GM23338 (cell line): Measurements from ENCODE around the gene B3GAT2. TPM values are rescaled to one million over a fixed set of nuclear protein-coding genes. Genes with fewer than 3 reads are reported as not detected.

Experiments used
- ATAC-seq: fragments of 200-7000 bp; cut with Tn5 transposase; 3 replicates; pipeline ENCODE4 v1.9.1; 2020
- DNase-seq: peaks from one replicate; pipeline ENCODE4 v3.0.0-alpha.2; 2015; ENCODE audit warnings: low spot score
- H2AFZ ChIP-seq: fragments of 200-600 bp; sonication (generic); 2 replicates; pipeline ENCODE4 v1.8.0; 2016; ENCODE audit warnings: antibody characterized with exemption, mild to moderate bottlenecking, moderate library complexity
- H3F3A ChIP-seq: fragments of 200-600 bp; sonication (generic); replicated peaks from 2 replicates; pipeline ENCODE4 v1.8.0; 2017; ENCODE audit warnings: antibody characterized with exemption, mixed run types, low read depth
- H3K27ac ChIP-seq: fragments of 200-600 bp; sonication (generic); 2 replicates; pipeline ENCODE4 v1.6.1; 2016; ENCODE audit warnings: low read depth
- H3K27me3 ChIP-seq: fragments of 200-600 bp; sonication (generic); 2 replicates; pipeline ENCODE4 v1.8.0; 2016; ENCODE audit warnings: mild to moderate bottlenecking, mixed run types, moderate library complexity; ENCODE audit not compliant: insufficient read depth
- H3K36me3 ChIP-seq: fragments of 200-600 bp; sonication (generic); 2 replicates; pipeline ENCODE4 v1.8.0; 2016; ENCODE audit warnings: mild to moderate bottlenecking; ENCODE audit not compliant: insufficient read depth
- H3K4me1 ChIP-seq: fragments of 200-600 bp; sonication (generic); 2 replicates; pipeline ENCODE4 v1.8.0; 2016; ENCODE audit warnings: mild to moderate bottlenecking, moderate library complexity; ENCODE audit not compliant: insufficient read depth
- H3K4me2 ChIP-seq: fragments of 200-600 bp; sonication (generic); 2 replicates; pipeline ENCODE4 v1.7.1; 2017; ENCODE audit warnings: mixed run types
- H3K4me3 ChIP-seq: fragments of 200-600 bp; sonication (generic); 2 replicates; pipeline ENCODE4 v1.6.1; 2016; ENCODE audit warnings: mixed run types
- H3K79me2 ChIP-seq: fragments of 200-600 bp; sonication (generic); replicated peaks from 2 replicates; pipeline ENCODE4 v1.8.0; 2017; ENCODE audit warnings: mild to moderate bottlenecking; ENCODE audit not compliant: insufficient read depth
- H3K9me2 ChIP-seq: fragments of 200-600 bp; sonication (generic); 2 replicates; pipeline ENCODE4 v1.8.0; 2017; ENCODE audit not compliant: insufficient read depth
- H4K20me1 ChIP-seq: fragments of 200-600 bp; sonication (generic); replicated peaks from 2 replicates; pipeline ENCODE4 v1.8.0; 2017; ENCODE audit warnings: mild to moderate bottlenecking; ENCODE audit not compliant: insufficient read depth
- H3K27ac Mint-ChIP-seq: 2 replicates; pipeline ENCODE4 v1.8.0; 2020; ENCODE audit warnings: inconsistent platforms, mild to moderate bottlenecking, moderate library complexity, mixed read lengths
- H3K27me3 Mint-ChIP-seq: 3 replicates; pipeline ENCODE4 v1.8.0; 2022; ENCODE audit warnings: low read depth, mild to moderate bottlenecking, moderate library complexity, mixed read lengths, inconsistent platforms; ENCODE audit not compliant: insufficient read depth, poor library complexity
- H3K36me3 Mint-ChIP-seq: 3 replicates; pipeline ENCODE4 v1.8.0; 2021; ENCODE audit warnings: low read depth, mild to moderate bottlenecking, inconsistent platforms, moderate library complexity, mixed read lengths
- H3K4me1 Mint-ChIP-seq: 3 replicates; pipeline ENCODE4 v1.8.0; 2020; ENCODE audit warnings: mild to moderate bottlenecking, inconsistent platforms, mixed read lengths
- H3K4me3 Mint-ChIP-seq: 3 replicates; pipeline ENCODE4 v1.8.0; 2021; ENCODE audit warnings: moderate library complexity, mild to moderate bottlenecking, inconsistent platforms, mixed read lengths
- H3K9me3 Mint-ChIP-seq: 3 replicates; pipeline ENCODE4 v1.8.0; 2020; ENCODE audit warnings: moderate library complexity, mild to moderate bottlenecking, inconsistent platforms, mixed read lengths
- CREB1 ChIP-seq: fragments of 250-450 bp; sonication (Bioruptor Pico); IDR thresholded peaks from 2 replicates; pipeline ENCODE4 v1.5.0; 2020; ENCODE audit warnings: low read depth, mild to moderate bottlenecking, moderate library complexity
- CTCF ChIP-seq, 2 experiments: fragments of 200-600 bp in 1 of 2; sonication (generic) in 1 of 2; conservative IDR thresholded peaks; 2 replicates each; pipeline versions ENCODE4 v1.5.1 to v1.6.1; 2016 to 2017; ENCODE audit warnings: antibody characterized with exemption in 2 of 2, low read depth in 2 of 2, mild to moderate bottlenecking in 2 of 2, moderate library complexity in 1 of 2
- ETS1 ChIP-seq: IDR thresholded peaks from 2 replicates; pipeline ENCODE4 v1.6.1; 2016; ENCODE audit warnings: antibody characterized with exemption
- EZH2 ChIP-seq: fragments of 200-600 bp; sonication (generic); IDR thresholded peaks from one replicate; pipeline ENCODE4 v1.8.0; 2017; ENCODE audit warnings: antibody characterized with exemption, mild to moderate bottlenecking, low read depth; ENCODE audit not compliant: unreplicated experiment
- EZH2phosphoT487 ChIP-seq: fragments of 200-600 bp; sonication (generic); IDR thresholded peaks from one replicate; pipeline ENCODE4 v1.8.1; 2018; ENCODE audit warnings: antibody characterized with exemption; ENCODE audit not compliant: unreplicated experiment
- NANOG ChIP-seq: IDR thresholded peaks from 2 replicates; pipeline ENCODE4 v1.6.1; 2016; ENCODE audit warnings: antibody characterized with exemption, borderline replicate concordance
- ZNF114 ChIP-seq: fragments of 250-450 bp; sonication (Bioruptor Pico); IDR thresholded peaks from 2 replicates; pipeline ENCODE4 v1.5.0; 2020; ENCODE audit warnings: mild to moderate bottlenecking, moderate library complexity
- ZNF331 ChIP-seq: fragments of 250-450 bp; sonication (Bioruptor Pico); IDR thresholded peaks from 2 replicates; pipeline ENCODE4 v1.5.0; 2020; ENCODE audit warnings: low read depth, mild to moderate bottlenecking, moderate library complexity
- ZNF462 ChIP-seq: fragments of 250-450 bp; sonication (Bioruptor Pico); IDR thresholded peaks from 2 replicates; pipeline ENCODE4 v1.5.0; 2020; ENCODE audit warnings: mild to moderate bottlenecking, moderate library complexity
- polyA plus RNA-seq: library from polyadenylated mRNA; unstranded; fragments of >200 nt; fragmentation: Nextera tagmentation; extraction: Ambion mirVana; gene quantifications from 2 replicates; pipeline ENCODE4 v1.2.1, GENCODE V29; 2016
- total RNA-seq: library from RNA; depleted of rRNA; stranded (reverse); fragments of >200 nt; shearing (Covaris generic); gene quantifications from 2 replicates; pipeline ENCODE4 v1.2.3, GENCODE V29; 2014

Gene B3GAT2
- total and polyA plus RNA-seq, 2 experiments from 2014 or later = 1.7 to 1.8 TPM

GRCh38 chr6:70956191-70956450, 739 bp downstream of the B3GAT2 start:
- H3K4me2 ChIP-seq = peak overlapping the region; percentile 96
- H3K4me1 Mint-ChIP-seq = peaks cover 29% of the 10 kb centered on the region
- no peaks in the 10 kb centered on the region for H3K9me2 ChIP-seq
- peaks cover 15% of the 10 kb centered on the region for H3K4me1 ChIP-seq
- H4K20me1 ChIP-seq = no peaks in the 10 kb centered on the region
- peak overlapping the region; percentile 82 for H3K4me3 ChIP-seq
- no peak overlapping the region for H3K27ac Mint-ChIP-seq
- DNase-seq = no peak
- no peak overlapping the region for H3K27ac ChIP-seq
- no peaks in the 10 kb centered on the region for H3K36me3 ChIP-seq
- H3K4me3 Mint-ChIP-seq = peak overlapping the region; percentile 77
- no peak for TF ChIP-seq ZNF114
- peak; percentile 46 for TF ChIP-seq EZH2
- no peaks in the 10 kb centered on the region for H3K79me2 ChIP-seq
- peaks cover 46% of the 10 kb centered on the region for H3K27me3 Mint-ChIP-seq
- no peak for ATAC-seq
- H3K9me3 Mint-ChIP-seq = no peaks in the 10 kb centered on the region; the same call in 2 of the 3 replicates
- H3K27me3 ChIP-seq = peaks cover 67% of the 10 kb centered on the region
- H3K36me3 Mint-ChIP-seq = no peaks in the 10 kb centered on the region; the same call in 2 of the 3 replicates
- H3F3A ChIP-seq = no peaks in the 10 kb centered on the region
- peak overlapping the region; percentile 99 for H2AFZ ChIP-seq

- Histone ChIP-seq H3K79me2 (no peaks in the 10 kb centered on the region), H3K4me1 (peaks cover 15% of the 10 kb centered on the region), H4K20me1 (no peaks in the 10 kb centered on the region), H3K27me3 (peaks cover 67% of the 10 kb centered on the region), H3K36me3 (no peaks in the 10 kb centered on the region), H3K9me2 (no peaks in the 10 kb centered on the region), H2AFZ (peak overlapping the region; percentile 99), H3K4me2 (peak overlapping the region; percentile 96), H3K4me3 (peak overlapping the region; percentile 82), H3K27ac (no peak overlapping the region), H3F3A (no peaks in the 10 kb centered on the region)
- peak; percentile 84 for ATAC-seq
- Mint-ChIP-seq H3K27me3 (peaks cover 46% of the 10 kb centered on the region), H3K27ac (no peak overlapping the region), H3K9me3 (no peaks in the 10 kb centered on the region; the same call in 2 of the 3 replicates), H3K36me3 (no peaks in the 10 kb centered on the region; the same call in 2 of the 3 replicates), H3K4me1 (peaks cover 29% of the 10 kb centered on the region), H3K4me3 (peak overlapping the region; percentile 77)
- peak; percentile 96 for DNase-seq
- TF ChIP-seq ETS1 = no peak
- TF ChIP-seq CREB1 = no peak
- TF ChIP-seq EZH2 = peak; percentile 56
- no peak for TF ChIP-seq ZNF462 (CRISPR knock-in tag)
- TF ChIP-seq EZH2phosphoT487 = no peak
- TF ChIP-seq CTCF (conservative IDR thresholded peaks at IDR 0.05; ENCODE audit: low read depth in 2 of 2) = peak; percentile 63 to 93
- TF ChIP-seq ZNF331 = no peak
- no peak for TF ChIP-seq NANOG
Observed at GRCh38 chr6:70955441-70956190, 1.2 kb downstream of the B3GAT2 start.
